Activated CD4-positive, alpha-beta T cell treated with anti-CD3 and anti-CD28 coated beads for 4 hours (primary cell): ENCODE measurements around the gene TNKS1BP1.
"Not testable (repeated sequence)": the region's sequence is repeated elsewhere in the genome, so short reads cannot be mapped to it uniquely, and the experiment has no call there.

Experiments used
- DNase-seq, 2 donors: peaks; one replicate each; pipeline ENCODE4 v3.0.0-alpha.2; 2020

Gene TNKS1BP1

GRCh38 chr11:57353852-57354251, 29.1 kb upstream of the TNKS1BP1 start:
- no peak for DNase-seq

DNA sequence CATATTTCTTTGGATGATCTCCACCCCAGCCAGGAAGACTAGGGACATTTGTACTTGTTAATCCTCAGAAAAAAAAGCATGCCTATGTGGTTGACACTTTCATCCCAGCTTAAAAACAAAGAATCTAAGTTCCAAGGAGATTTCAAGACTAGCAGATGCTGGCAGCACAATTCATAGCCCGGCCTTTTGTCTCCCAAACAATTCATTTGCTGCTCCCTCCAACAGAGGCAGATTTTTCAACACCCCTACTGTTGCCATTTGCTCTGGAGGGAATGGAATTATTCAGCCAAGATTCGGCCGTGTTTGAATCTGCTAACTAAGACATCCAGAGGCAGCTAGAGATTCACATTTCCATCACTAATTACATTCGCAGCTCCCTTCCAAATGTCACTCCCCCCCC, 28.7 kb upstream of the TNKS1BP1 start:
- DNase-seq, result no peak

DNA sequence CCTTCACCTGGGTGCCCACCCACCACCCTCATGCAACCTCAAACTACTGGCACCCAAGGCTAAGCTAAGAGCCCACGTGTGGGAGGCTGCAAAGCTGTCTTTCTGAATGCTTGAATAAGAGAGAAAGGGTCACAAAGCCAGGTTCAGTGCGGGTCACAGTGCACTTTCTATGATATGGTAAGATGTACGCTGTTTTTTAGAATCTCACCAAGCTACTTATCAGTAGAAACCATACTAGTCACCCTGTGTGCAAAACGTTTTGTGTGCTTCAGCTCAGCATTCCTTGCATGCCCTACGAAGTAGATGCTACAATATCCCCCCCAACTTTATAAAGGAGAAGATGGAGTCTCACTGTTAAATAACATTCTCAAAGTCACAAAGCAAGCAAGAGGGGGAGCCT, 28.3 kb upstream of the TNKS1BP1 start:
- no peak for DNase-seq

DNA sequence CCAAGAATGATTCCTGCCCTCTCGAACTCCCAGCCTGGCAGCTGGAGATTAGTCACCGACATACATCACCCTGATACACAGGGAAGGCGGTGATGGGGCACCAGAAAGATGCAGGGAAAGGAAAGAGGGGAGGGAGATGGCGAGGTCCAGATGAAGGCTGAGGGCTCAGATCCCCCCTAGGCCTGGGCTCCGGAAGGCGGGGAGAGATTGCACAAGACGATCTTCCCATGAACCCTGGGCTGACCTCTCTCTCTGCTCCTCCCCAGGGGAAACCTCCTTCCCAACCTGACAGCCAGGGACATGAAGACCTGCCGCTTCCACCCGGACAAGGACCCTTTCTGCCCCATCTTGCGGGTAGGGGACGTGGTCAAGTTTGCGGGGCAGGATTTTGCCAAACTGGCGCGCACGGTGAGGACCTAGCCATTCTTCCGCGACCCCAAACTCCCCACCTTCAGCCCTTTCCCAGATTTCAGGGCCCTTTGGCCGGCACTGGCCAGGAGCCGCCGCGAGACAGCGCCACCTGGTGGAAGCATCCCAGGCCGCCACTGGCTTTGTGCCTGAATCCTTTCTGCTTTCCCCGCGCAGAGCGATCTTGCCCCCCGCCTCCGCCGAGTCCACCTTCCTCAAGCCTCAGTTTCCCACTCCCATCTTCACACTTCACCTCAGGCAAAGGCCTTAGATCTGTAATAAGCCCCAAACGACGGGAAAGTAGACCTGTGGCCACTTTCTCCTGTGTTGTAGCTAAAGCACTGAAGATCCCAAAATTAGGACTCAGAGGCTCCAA, 24.9 kb upstream of the TNKS1BP1 start:
- DNase-seq, result peak; percentile 46 to 63

- no peak for DNase-seq
These were observed 24.0 kb upstream of the TNKS1BP1 start for GRCh38 chr11:57348636-57349313.

- no peak for DNase-seq
These were observed 23.3 kb upstream of the TNKS1BP1 start for GRCh38 chr11:57348052-57348451.

GRCh38 chr11:57347336-57347735, 22.6 kb upstream of the TNKS1BP1 start:
- DNase-seq, result no peak

DNA sequence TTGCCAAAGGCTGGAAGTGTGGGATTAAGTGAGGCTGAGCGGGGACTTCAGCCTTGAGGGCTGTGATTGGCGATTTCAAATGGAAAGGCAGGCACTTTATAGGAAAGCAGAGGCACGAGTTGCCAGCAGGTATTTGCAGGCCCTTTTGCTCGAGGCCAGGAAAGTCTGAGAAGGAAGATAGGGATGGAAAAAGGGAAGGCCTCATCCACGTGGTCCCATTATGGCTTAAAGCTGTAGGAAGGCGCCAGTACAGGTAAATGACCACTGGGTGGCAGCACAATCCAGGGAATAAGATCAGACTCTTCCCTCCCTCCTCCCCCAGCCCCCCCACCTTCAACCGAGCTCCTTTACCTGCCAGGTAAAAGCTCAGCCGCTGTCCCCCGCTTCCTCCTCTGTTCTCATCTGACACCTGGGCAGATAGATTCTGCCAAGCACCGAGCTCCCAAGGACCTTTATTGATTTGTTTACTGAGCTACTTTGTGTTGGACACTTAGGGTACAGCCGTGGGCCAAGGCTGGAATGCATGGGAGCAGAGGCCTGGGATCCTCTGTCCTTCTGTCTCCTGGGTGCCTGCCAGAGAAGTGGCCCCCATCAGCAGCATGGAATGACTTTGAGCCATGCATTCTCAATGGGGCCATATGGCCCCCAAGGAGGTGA, 20.9 kb upstream of the TNKS1BP1 start:
- DNase-seq, result peak; percentile 70 to 81

- DNase-seq, result no peak
These were observed 20.1 kb upstream of the TNKS1BP1 start for GRCh38 chr11:57344826-57345225.

- no peak for DNase-seq
These were observed 19.1 kb upstream of the TNKS1BP1 start for GRCh38 chr11:57343825-57344224.

DNA sequence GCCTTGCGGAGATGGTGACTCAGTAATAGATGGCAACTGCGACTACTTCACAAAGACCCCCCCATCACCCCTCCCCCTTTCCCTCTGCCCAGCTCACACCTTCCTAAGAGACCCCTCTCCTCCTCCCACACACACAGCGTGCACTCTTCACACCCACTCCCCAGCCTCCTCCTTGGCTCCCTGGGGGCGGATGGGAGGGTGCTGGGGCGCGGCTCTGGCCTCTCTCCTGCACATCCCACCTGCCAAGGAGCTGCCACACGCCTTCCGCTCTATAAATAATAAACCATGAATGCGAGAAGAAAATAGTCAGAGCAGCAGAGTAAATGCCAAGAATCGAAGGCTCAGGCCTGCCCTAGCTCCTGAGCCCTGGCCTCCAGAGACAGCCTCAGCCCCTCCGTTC, 17.9 kb upstream of the TNKS1BP1 start:
- DNase-seq, result no peak

GRCh38 chr11:57341250-57341808, 16.6 kb upstream of the TNKS1BP1 start:
- DNase-seq, result no peak

GRCh38 chr11:57340039-57340615, 15.4 kb upstream of the TNKS1BP1 start:
- no peak for DNase-seq

DNA sequence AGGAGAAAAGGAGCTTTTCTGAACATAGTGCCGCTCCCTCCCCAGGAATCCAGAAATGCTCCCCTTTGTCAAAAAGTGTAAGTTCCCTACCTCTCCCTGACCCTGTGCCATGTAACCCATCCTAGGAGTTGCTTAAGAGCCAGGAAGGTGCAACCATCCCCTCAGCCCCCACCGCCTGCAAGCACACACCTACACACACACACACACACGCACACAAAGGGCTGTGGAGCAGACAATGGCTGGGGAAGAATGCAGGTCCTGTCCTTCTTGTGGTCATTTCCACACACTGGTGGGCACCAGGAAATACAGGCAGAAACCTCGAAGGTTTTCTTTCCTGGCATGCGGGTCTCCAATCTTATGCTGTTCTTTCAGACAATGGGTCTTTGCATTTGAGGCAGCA, 14.6 kb upstream of the TNKS1BP1 start:
- DNase-seq, result no peak

DNA sequence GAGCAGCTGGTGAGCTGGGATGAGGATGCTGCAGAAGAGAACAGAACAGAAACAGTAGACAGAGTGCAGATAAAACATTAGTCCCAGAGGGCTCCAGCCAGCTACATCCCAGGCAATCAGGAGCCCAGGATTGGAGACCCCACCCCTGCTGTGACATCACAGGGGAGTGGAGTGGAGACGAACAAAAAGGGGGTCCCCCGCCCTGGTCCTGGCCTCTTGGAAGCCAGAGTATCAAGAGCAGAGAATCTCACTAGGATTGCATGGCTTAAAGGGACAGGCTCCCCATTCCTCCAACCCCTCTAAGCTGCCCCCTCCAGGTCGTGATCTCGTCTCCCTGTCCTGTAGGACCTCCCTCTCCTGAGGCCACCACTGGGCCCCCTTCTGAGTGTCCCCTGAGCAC, 13.4 kb upstream of the TNKS1BP1 start, which contains the start of gene P2RX3:
TSS of gene P2RX3 (plus strand) at position 211 of the 400 bp plus-strand sequence. CDS start 199 bp downstream, outside the sequence.
- no peak for DNase-seq

- not testable (repeated sequence) for DNase-seq
These were observed 12.1 kb upstream of the TNKS1BP1 start for GRCh38 chr11:57336856-57337255.

GRCh38 chr11:57336111-57336666, 11.4 kb upstream of the TNKS1BP1 start:
- DNase-seq, result no peak

DNA sequence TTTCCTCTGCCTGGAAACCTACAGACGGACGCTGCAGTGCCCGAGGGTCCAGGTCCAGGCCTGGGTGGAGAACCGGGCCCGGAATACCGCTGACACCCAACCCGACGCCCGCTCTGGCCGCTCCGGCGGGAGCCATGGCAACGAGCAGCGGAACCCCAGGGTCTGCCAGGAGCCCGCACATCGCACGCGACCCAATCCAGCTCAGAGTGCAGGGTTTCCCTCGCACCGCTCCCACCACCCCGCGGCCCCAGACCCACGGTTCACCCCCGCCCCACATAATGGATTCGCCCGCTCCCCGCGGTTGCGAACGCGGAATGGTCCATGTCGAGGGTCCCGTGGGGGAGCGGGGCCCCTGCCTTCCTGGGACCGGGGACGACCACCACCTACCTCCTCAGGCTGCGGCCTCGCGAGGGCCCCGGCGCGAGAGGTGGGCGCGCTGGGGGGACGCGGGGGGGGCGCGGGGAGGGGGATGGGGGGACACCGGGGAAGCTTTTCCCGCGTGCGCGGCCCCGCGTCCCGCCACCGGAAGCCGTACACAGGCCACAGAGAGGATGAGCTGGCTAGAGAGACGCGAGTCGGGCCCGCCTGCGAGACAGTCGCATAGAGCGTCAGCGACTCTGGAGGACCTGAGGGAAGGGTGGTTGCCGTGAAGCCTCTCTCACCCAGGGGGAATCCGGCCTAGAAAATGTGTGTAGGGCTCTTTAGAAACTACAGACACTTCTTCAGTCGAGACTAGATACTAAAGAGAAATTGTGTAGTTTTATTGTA, 10.8 kb upstream of the TNKS1BP1 start, which contains the start of gene SSRP1:
TSS of gene SSRP1 (minus strand) at position 550 of the 768 bp plus-strand sequence. CDS start 771 bp downstream, outside the sequence.
- peak; percentile 84 to 87 for DNase-seq

GRCh38 chr11:57335023-57335342, 10.2 kb upstream of the TNKS1BP1 start:
- DNase-seq, result no peak

- DNase-seq, result no peak
These were observed 8.1 kb upstream of the TNKS1BP1 start for GRCh38 chr11:57332694-57333440.

GRCh38 chr11:57331720-57332119, 7.0 kb upstream of the TNKS1BP1 start:
- no peak for DNase-seq
